Spinal cord (tissue), 10 donors: ENCODE measurements around the gene SYP. TPM values are rescaled to one million over a fixed set of nuclear protein-coding genes. Genes with fewer than 3 reads are reported as not detected.

Experiments used
- DNase-seq, 6 donors: peaks; one replicate each; pipeline versions ENCODE4 v3.0.0 to v3.0.0-alpha.2; 2013 to 2015; ENCODE audit warnings: low spot score in 6 of 6, low read depth in 4 of 6
- H3K27ac ChIP-seq: one replicate; pipeline ENCODE4 v1.5.1; 2013; ENCODE audit warnings: low read depth, low read length, control low read depth
- H3K27me3 ChIP-seq: one replicate; pipeline ENCODE4 v1.6.1; 2013; ENCODE audit warnings: low read length; ENCODE audit not compliant: control insufficient read depth, insufficient read depth
- H3K36me3 ChIP-seq: one replicate; pipeline ENCODE4 v1.6.1; 2013; ENCODE audit warnings: low read length; ENCODE audit not compliant: control insufficient read depth, insufficient read depth
- H3K4me1 ChIP-seq: one replicate; pipeline ENCODE4 v1.6.1; 2013; ENCODE audit warnings: low read length; ENCODE audit not compliant: control insufficient read depth, insufficient read depth
- H3K4me3 ChIP-seq: one replicate; pipeline ENCODE4 v1.5.1; 2013; ENCODE audit warnings: low read depth, low read length, control low read depth
- H3K9me3 ChIP-seq: one replicate; pipeline ENCODE4 v1.6.1; 2013; ENCODE audit warnings: low read length; ENCODE audit not compliant: control insufficient read depth, insufficient read depth
- WGBS: methylation state at CpG from one replicate; pipeline ENCODE4 v1.1.5; 2013; ENCODE audit warnings: missing lambda C conversion rate; ENCODE audit not compliant: insufficient coverage; 5-methylcytosine and 5-hydroxymethylcytosine counted together
- polyA plus RNA-seq, 2 donors: library from polyadenylated mRNA; unstranded; fragments of 120-200 nt; gene quantifications; one replicate each; pipeline ENCODE4 v1.2.1, GENCODE V29; 2013; ENCODE audit not compliant: insufficient read length in 2 of 2
- total RNA-seq, 2 donors: library from RNA; depleted of rRNA in 1 of 2; stranded (reverse); fragments of 120-200 nt in 1 of 2; fragments of >200 nt in 1 of 2; gene quantifications; one replicate each; pipeline versions ENCODE4 v1.2.3 to v1.2.4, GENCODE V29; 2013 to 2014
- donor health status: healthy.

SYP gene
- total and polyA plus RNA-seq, 4 donors = 83.5 to 344 (median 245) TPM

- no peak overlapping the region for H3K4me3 ChIP-seq
- no peak overlapping the region for H3K27ac ChIP-seq
- H3K36me3 ChIP-seq = no peaks in the 10 kb centered on the region
- no peak for DNase-seq
- no CpG with 5 or more reads among the region's 2 CpGs for WGBS
- H3K27me3 ChIP-seq = peaks cover 2% of the 10 kb centered on the region
- H3K4me1 ChIP-seq = peaks cover 12% of the 10 kb centered on the region
- H3K9me3 ChIP-seq = no peaks in the 10 kb centered on the region
Measured at GRCh38 chrX:49227726-49228125, 27.7 kb upstream of the SYP start.

GRCh38 chrX:49226946-49227345, 27.0 kb upstream of the SYP start:
- H3K4me3 ChIP-seq = no peak overlapping the region
- H3K27me3 ChIP-seq = peaks cover 2% of the 10 kb centered on the region
- H3K36me3 ChIP-seq = no peaks in the 10 kb centered on the region
- H3K4me1 ChIP-seq = peaks cover 12% of the 10 kb centered on the region
- 87% methylated on average over 4 of the region's 9 CpGs for WGBS
- H3K27ac ChIP-seq = no peak overlapping the region
- no peak for DNase-seq
- no peaks in the 10 kb centered on the region for H3K9me3 ChIP-seq

GRCh38 chrX:49225858-49226257, 25.9 kb upstream of the SYP start:
- Histone ChIP-seq H3K36me3 (no peaks in the 10 kb centered on the region), H3K4me3 (no peak overlapping the region), H3K4me1 (peaks cover 9% of the 10 kb centered on the region), H3K27me3 (peaks cover 2% of the 10 kb centered on the region), H3K9me3 (no peaks in the 10 kb centered on the region), H3K27ac (no peak overlapping the region)
- WGBS = 45% methylated on average over 5 of the region's 14 CpGs
- no peak for DNase-seq

GRCh38 chrX:49221868-49222267, 21.9 kb upstream of the SYP start:
- no peak for DNase-seq
- H3K27me3 ChIP-seq = no peaks in the 10 kb centered on the region
- WGBS = 67% methylated on average over 1 of the region's 2 CpGs
- no peak overlapping the region for H3K4me3 ChIP-seq
- no peaks in the 10 kb centered on the region for H3K4me1 ChIP-seq
- H3K36me3 ChIP-seq = no peaks in the 10 kb centered on the region
- no peak overlapping the region for H3K27ac ChIP-seq
- no peaks in the 10 kb centered on the region for H3K9me3 ChIP-seq

GRCh38 chrX:49220100-49220499, 20.1 kb upstream of the SYP start:
- Histone ChIP-seq H3K4me3 (no peak overlapping the region), H3K36me3 (no peaks in the 10 kb centered on the region), H3K27ac (no peak overlapping the region), H3K4me1 (no peaks in the 10 kb centered on the region), H3K9me3 (no peaks in the 10 kb centered on the region), H3K27me3 (no peaks in the 10 kb centered on the region)
- DNase-seq = no peak

- no peaks in the 10 kb centered on the region for H3K27me3 ChIP-seq
- no peaks in the 10 kb centered on the region for H3K9me3 ChIP-seq
Measured at GRCh38 chrX:49214996-49215526, 15.1 kb upstream of the SYP start.

GRCh38 chrX:49214416-49214815, 14.4 kb upstream of the SYP start:
- no peaks in the 10 kb centered on the region for H3K27me3 ChIP-seq
- no peak overlapping the region for H3K27ac ChIP-seq
- 57% methylated on average over 1 of the region's 2 CpGs for WGBS
- peak in 1 of 6 donors; percentile 53 for DNase-seq
- H3K9me3 ChIP-seq = no peaks in the 10 kb centered on the region
- H3K4me3 ChIP-seq = no peak overlapping the region
- H3K4me1 ChIP-seq = no peaks in the 10 kb centered on the region
- H3K36me3 ChIP-seq = no peaks in the 10 kb centered on the region

More at GRCh38 chrX:49214996-49215526, 15.1 kb upstream of the SYP start:
- no peak overlapping the region for H3K4me3 ChIP-seq
- no peaks in the 10 kb centered on the region for H3K4me1 ChIP-seq
- no peak overlapping the region for H3K27ac ChIP-seq
- no peaks in the 10 kb centered on the region for H3K36me3 ChIP-seq
- no peak for DNase-seq
- WGBS = 82% methylated on average over 12 of the region's 14 CpGs

- H3K36me3 ChIP-seq = no peaks in the 10 kb centered on the region
- 59% methylated on average over 1 of the region's 1 CpG for WGBS
- H3K9me3 ChIP-seq = no peaks in the 10 kb centered on the region
Measured at GRCh38 chrX:49212861-49213260, 12.9 kb upstream of the SYP start.

GRCh38 chrX:49212209-49212608, 12.2 kb upstream of the SYP start:
- Histone ChIP-seq H3K4me1 (no peaks in the 10 kb centered on the region), H3K4me3 (no peak overlapping the region), H3K9me3 (no peaks in the 10 kb centered on the region), H3K36me3 (no peaks in the 10 kb centered on the region), H3K27me3 (no peaks in the 10 kb centered on the region), H3K27ac (no peak overlapping the region)
- 75% methylated on average over 2 of the region's 2 CpGs for WGBS
- DNase-seq = no peak

More at GRCh38 chrX:49212861-49213260, 12.9 kb upstream of the SYP start:
- H3K27me3 ChIP-seq = no peaks in the 10 kb centered on the region
- H3K4me3 ChIP-seq = no peak overlapping the region
- DNase-seq = no peak
- no peaks in the 10 kb centered on the region for H3K4me1 ChIP-seq
- no peak overlapping the region for H3K27ac ChIP-seq

GRCh38 chrX:49211074-49211473, 11.1 kb upstream of the SYP start:
- Histone ChIP-seq H3K9me3 (no peaks in the 10 kb centered on the region), H3K36me3 (no peaks in the 10 kb centered on the region), H3K4me3 (no peak overlapping the region), H3K27me3 (no peaks in the 10 kb centered on the region), H3K4me1 (no peaks in the 10 kb centered on the region), H3K27ac (no peak overlapping the region)
- DNase-seq = no peak
- WGBS = 80% methylated on average over 4 of the region's 9 CpGs
